SK-N-SH treated with all-trans-retinoic acid at 6 μM for 48 hours (cell line): ENCODE measurements around the gene MLYCD.

ENCODE experiments used
- ARNTL ChIP-seq: fragments of 450-650 bp; formaldehyde crosslinking; IDR thresholded peaks from 2 replicates; pipeline ENCODE4 v1.5.0; 2020; ENCODE audit warnings: low read depth, mild to moderate bottlenecking, moderate library complexity, borderline replicate concordance
- BACH2 ChIP-seq: fragments of 250-450 bp; sonication (Bioruptor Pico); IDR thresholded peaks from 2 replicates; pipeline ENCODE4 v1.9.0; 2021; ENCODE audit warnings: mild to moderate bottlenecking, borderline replicate concordance
- CSDC2 ChIP-seq: fragments of 250-450 bp; sonication (Bioruptor Pico); IDR thresholded peaks from 2 replicates; pipeline ENCODE4 v1.5.0; 2020; ENCODE audit warnings: mild to moderate bottlenecking, moderate library complexity
- GLIS3 ChIP-seq: fragments of 250-450 bp; sonication (Bioruptor Pico); IDR thresholded peaks from 2 replicates; pipeline ENCODE4 v1.5.0; 2020; ENCODE audit warnings: mild to moderate bottlenecking, moderate library complexity
- ISL1 ChIP-seq: fragments of 250-450 bp; sonication (Bioruptor Pico); IDR thresholded peaks from 2 replicates; pipeline ENCODE4 v2.1.2; 2022; ENCODE audit warnings: mild to moderate bottlenecking, moderate library complexity
- RARB ChIP-seq: fragments of 250-450 bp; sonication (Bioruptor Pico); IDR thresholded peaks from 2 replicates; pipeline ENCODE4 v1.8.0; 2021; ENCODE audit warnings: mild to moderate bottlenecking, moderate library complexity
- SNAI2 ChIP-seq: fragments of 250-450 bp; sonication (Bioruptor Pico); IDR thresholded peaks from 2 replicates; pipeline ENCODE4 v1.5.0; 2020; ENCODE audit warnings: mild to moderate bottlenecking, moderate library complexity
- TCF4 ChIP-seq: fragments of 250-450 bp; sonication (Bioruptor Pico); IDR thresholded peaks from 2 replicates; pipeline ENCODE4 v1.8.0; 2021; ENCODE audit warnings: mild to moderate bottlenecking, moderate library complexity, borderline replicate concordance
- ZFP3 ChIP-seq: fragments of 250-450 bp; sonication (Bioruptor Pico); IDR thresholded peaks from 2 replicates; pipeline ENCODE4 v1.5.0; 2020; ENCODE audit warnings: mild to moderate bottlenecking, moderate library complexity
- ZFP30 ChIP-seq: fragments of 450-650 bp; formaldehyde crosslinking; IDR thresholded peaks from 2 replicates; pipeline ENCODE4 v1.5.0; 2022; ENCODE audit warnings: mild to moderate bottlenecking, moderate library complexity
- ZNF70 ChIP-seq: fragments of 450-650 bp; formaldehyde crosslinking; IDR thresholded peaks from 2 replicates; pipeline ENCODE4 v1.5.0; 2020; ENCODE audit warnings: mild to moderate bottlenecking, moderate library complexity
- TF ChIP-seq, protein P1 (sequence below): fragments of 250-450 bp; sonication (Bioruptor Pico); IDR thresholded peaks from 2 replicates; pipeline ENCODE4 v1.5.1; 2020; ENCODE audit warnings: low read depth, mild to moderate bottlenecking, moderate library complexity
- TF ChIP-seq, protein P2 (sequence below): fragments of 250-450 bp; sonication (Bioruptor Pico); IDR thresholded peaks from 2 replicates; pipeline ENCODE4 v1.5.1; 2021; ENCODE audit warnings: mild to moderate bottlenecking, moderate library complexity
- TF ChIP-seq, protein P3 (sequence below): fragments of 250-450 bp; sonication (Bioruptor Pico); IDR thresholded peaks from 2 replicates; pipeline ENCODE4 v1.8.0; 2020; ENCODE audit warnings: mild to moderate bottlenecking, moderate library complexity, borderline replicate concordance

DNA sequence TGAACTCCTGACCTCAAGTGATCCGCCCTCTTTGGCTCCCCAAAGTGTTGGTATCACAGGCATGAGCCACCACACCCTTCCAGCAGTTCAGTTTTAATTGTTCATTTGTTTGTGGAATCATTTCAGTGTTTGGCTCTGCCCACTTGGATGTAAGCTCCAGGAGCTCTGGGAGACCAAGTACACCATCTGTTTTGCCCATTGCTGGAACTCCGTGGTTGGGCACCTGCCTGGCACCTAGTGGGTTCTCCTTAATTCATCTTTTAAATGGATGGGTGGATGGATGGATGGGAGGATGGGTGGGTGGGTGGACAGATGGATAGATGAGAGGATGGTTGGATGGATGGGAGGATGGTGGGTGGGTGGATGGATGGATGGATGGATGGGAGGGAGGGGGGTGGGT, 68.2 kb downstream of the MLYCD start:
- TF ChIP-seq ZFP3 (no peak), TCF4 (no peak), CSDC2 (CRISPR knock-in tag) (no peak), SNAI2 (CRISPR knock-in tag) (no peak), BACH2 (CRISPR knock-in tag) (no peak), ISL1 (CRISPR knock-in tag) (no peak), ZNF70 (no peak), ARNTL (CRISPR knock-in tag) (no peak), ZFP30 (CRISPR knock-in tag) (no peak), RARB (CRISPR knock-in tag) (no peak), GLIS3 (CRISPR knock-in tag) (no peak)
- TF ChIP-seq, protein P1, sequence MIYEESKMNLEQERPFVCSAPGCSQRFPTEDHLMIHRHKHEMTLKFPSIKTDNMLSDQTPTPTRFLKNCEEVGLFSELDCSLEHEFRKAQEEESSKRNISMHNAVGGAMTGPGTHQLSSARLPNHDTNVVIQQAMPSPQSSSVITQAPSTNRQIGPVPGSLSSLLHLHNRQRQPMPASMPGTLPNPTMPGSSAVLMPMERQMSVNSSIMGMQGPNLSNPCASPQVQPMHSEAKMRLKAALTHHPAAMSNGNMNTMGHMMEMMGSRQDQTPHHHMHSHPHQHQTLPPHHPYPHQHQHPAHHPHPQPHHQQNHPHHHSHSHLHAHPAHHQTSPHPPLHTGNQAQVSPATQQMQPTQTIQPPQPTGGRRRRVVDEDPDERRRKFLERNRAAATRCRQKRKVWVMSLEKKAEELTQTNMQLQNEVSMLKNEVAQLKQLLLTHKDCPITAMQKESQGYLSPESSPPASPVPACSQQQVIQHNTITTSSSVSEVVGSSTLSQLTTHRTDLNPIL (CRISPR knock-in tag) = no peak
- TF ChIP-seq, protein P2, sequence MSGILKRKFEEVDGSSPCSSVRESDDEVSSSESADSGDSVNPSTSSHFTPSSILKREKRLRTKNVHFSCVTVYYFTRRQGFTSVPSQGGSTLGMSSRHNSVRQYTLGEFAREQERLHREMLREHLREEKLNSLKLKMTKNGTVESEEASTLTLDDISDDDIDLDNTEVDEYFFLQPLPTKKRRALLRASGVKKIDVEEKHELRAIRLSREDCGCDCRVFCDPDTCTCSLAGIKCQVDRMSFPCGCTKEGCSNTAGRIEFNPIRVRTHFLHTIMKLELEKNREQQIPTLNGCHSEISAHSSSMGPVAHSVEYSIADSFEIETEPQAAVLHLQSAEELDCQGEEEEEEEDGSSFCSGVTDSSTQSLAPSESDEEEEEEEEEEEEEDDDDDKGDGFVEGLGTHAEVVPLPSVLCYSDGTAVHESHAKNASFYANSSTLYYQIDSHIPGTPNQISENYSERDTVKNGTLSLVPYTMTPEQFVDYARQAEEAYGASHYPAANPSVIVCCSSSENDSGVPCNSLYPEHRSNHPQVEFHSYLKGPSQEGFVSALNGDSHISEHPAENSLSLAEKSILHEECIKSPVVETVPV = no peak
- TF ChIP-seq, protein P3, sequence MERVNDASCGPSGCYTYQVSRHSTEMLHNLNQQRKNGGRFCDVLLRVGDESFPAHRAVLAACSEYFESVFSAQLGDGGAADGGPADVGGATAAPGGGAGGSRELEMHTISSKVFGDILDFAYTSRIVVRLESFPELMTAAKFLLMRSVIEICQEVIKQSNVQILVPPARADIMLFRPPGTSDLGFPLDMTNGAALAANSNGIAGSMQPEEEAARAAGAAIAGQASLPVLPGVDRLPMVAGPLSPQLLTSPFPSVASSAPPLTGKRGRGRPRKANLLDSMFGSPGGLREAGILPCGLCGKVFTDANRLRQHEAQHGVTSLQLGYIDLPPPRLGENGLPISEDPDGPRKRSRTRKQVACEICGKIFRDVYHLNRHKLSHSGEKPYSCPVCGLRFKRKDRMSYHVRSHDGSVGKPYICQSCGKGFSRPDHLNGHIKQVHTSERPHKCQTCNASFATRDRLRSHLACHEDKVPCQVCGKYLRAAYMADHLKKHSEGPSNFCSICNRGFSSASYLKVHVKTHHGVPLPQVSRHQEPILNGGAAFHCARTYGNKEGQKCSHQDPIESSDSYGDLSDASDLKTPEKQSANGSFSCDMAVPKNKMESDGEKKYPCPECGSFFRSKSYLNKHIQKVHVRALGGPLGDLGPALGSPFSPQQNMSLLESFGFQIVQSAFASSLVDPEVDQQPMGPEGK (CRISPR knock-in tag) = no peak
